ENCODE data around the gene GSG1L.

The GSG1L gene

GRCh38 chr16:27847030-27847550 is 216.4 kb downstream of the GSG1L start:
- no peak for DNase-seq (ENCODE audit: low spot score)

GRCh38 chr16:27844826-27845225 is 218.7 kb downstream of the GSG1L start:
- DNase-seq (ENCODE audit: low spot score) = no peak

GRCh38 chr16:27843800-27844199 is 219.7 kb downstream of the GSG1L start:
- DNase-seq (ENCODE audit: low spot score) = no peak

- no peak for DNase-seq (ENCODE audit: low spot score)
These were observed 221.6 kb downstream of the GSG1L start for GRCh38 chr16:27841911-27842310.

- DNase-seq (ENCODE audit: low spot score) = no peak
These were observed 222.3 kb downstream of the GSG1L start for GRCh38 chr16:27841061-27841801.

GRCh38 chr16:27840311-27841060 is 223.0 kb downstream of the GSG1L start:
- no peak for DNase-seq (ENCODE audit: low spot score)

- DNase-seq (ENCODE audit: low spot score) = no peak
These were observed 224.1 kb downstream of the GSG1L start for GRCh38 chr16:27839419-27839818.

GRCh38 chr16:27838536-27839175 is 224.9 kb downstream of the GSG1L start:
- no peak for DNase-seq (ENCODE audit: low spot score)

GRCh38 chr16:27829975-27830374 is 233.5 kb downstream of the GSG1L start:
- DNase-seq (ENCODE audit: low spot score) = no peak

GRCh38 chr16:27828671-27829070 is 234.8 kb downstream of the GSG1L start:
- no peak for DNase-seq (ENCODE audit: low spot score)

GRCh38 chr16:27827765-27828164 is 235.7 kb downstream of the GSG1L start:
- DNase-seq (ENCODE audit: low spot score) = no peak

- no peak for DNase-seq (ENCODE audit: low spot score)
These were observed 236.6 kb downstream of the GSG1L start for GRCh38 chr16:27826893-27827289.

- no peak for DNase-seq (ENCODE audit: low spot score)
These were observed 237.2 kb downstream of the GSG1L start for GRCh38 chr16:27826081-27826892.

GRCh38 chr16:27824786-27825185 is 238.7 kb downstream of the GSG1L start:
- no peak for DNase-seq (ENCODE audit: low spot score)

- DNase-seq (ENCODE audit: low spot score) = no peak
These were observed 239.5 kb downstream of the GSG1L start for GRCh38 chr16:27824006-27824405.

GRCh38 chr16:27823421-27823820 is 240.1 kb downstream of the GSG1L start:
- no peak for DNase-seq (ENCODE audit: low spot score)

GRCh38 chr16:27822996-27823395 is 240.5 kb downstream of the GSG1L start:
- no peak for DNase-seq (ENCODE audit: low spot score)

- DNase-seq (ENCODE audit: low spot score) = no peak
These were observed 241.0 kb downstream of the GSG1L start for GRCh38 chr16:27822529-27822928.

- no peak for DNase-seq (ENCODE audit: low spot score)
These were observed 242.7 kb downstream of the GSG1L start for GRCh38 chr16:27820646-27821345.

GRCh38 chr16:27819881-27820610 is 243.5 kb downstream of the GSG1L start:
- no peak for DNase-seq (ENCODE audit: low spot score)

- DNase-seq (ENCODE audit: low spot score) = no peak
These were observed 244.2 kb downstream of the GSG1L start for GRCh38 chr16:27819356-27819755.

Measured in NAMALWA (cell line).